Sciatic nerve (tissue), 2 donors: ENCODE measurements around the gene MALAT1. TPM values are rescaled to one million over a fixed set of nuclear protein-coding genes. Genes with fewer than 3 reads are reported as not detected.
"Not testable (repeated sequence)": the region's sequence is repeated elsewhere in the genome, so short reads cannot be mapped to it uniquely, and the experiment has no call there.

Source experiments
- ATAC-seq: fragments of 200-7000 bp; cut with Tn5 transposase; one replicate; pipeline ENCODE4 v1.9.1; 2020; ENCODE audit warnings: mild to moderate bottlenecking, moderate library complexity
- DNase-seq: peaks from one replicate; pipeline ENCODE4 v3.0.0-alpha.2; 2020; ENCODE audit warnings: low spot score
- intact Hi-C: fragments of 100-400 bp; cut with DNase I; formaldehyde crosslinking; loops from one replicate; pipeline ENCODE4 v1.14.2; 2022
- total RNA-seq: library from RNA; stranded (reverse); fragmentation: NEBNext Ultra II Directional; extraction: Animal tissue kit (Norgen Biotek cat#: 25700); gene quantifications from one replicate; pipeline ENCODE4 v1.2.1, GENCODE V29; 2021
- donor health status: DM: no; HTN: no; CAD: no.
- donor health status: DM: no; HTN: no; CAD: no.

MALAT1 gene
- 14,857 TPM for total RNA-seq

- ATAC-seq (peak; percentile 54), DNase-seq (peak; percentile 98)
- intact Hi-C loops = no loop called here
Observed at GRCh38 chr11:65498977-65499712, at the start of gene MALAT1. MALAT1 (plus strand) TSS chr11:65499045.

- intact Hi-C loops = loop anchor here (5.0 kb wide), 1 partner anchor 381 kb away; the partner anchor contains the start of gene SNX32
- not testable (repeated sequence) for ATAC-seq
- DNase-seq = peak; percentile 52
Observed at GRCh38 chr11:65451301-65451700, 47.5 kb upstream of the MALAT1 start.

- ATAC-seq, DNase-seq: not testable (repeated sequence)
Observed at GRCh38 chr11:65452259-65452658, 46.6 kb upstream of the MALAT1 start.

GRCh38 chr11:65452806-65453490, 45.9 kb upstream of the MALAT1 start:
- no peak for ATAC-seq
- intact Hi-C loops = loop anchor here (5.0 kb wide), 1 partner anchor 379 kb away; the partner anchor contains the start of gene SNX32
- DNase-seq = peak; percentile 55

More at GRCh38 chr11:65452259-65452658, 46.6 kb upstream of the MALAT1 start:
- intact Hi-C loops = loop anchor here (5.0 kb wide), 1 partner anchor 380 kb away; the partner anchor contains the start of gene SNX32

- peak; percentile 29 for ATAC-seq
- peak; percentile 57 for DNase-seq
- intact Hi-C loops = loop anchor here (5.0 kb wide), 1 partner anchor 378 kb away; the partner anchor contains the start of gene SNX32
Observed at GRCh38 chr11:65454311-65454695, 44.5 kb upstream of the MALAT1 start.

GRCh38 chr11:65454696-65455456, 44.0 kb upstream of the MALAT1 start:
- intact Hi-C loops = loop anchor here (5.0 kb wide), 1 partner anchor 377 kb away; the partner anchor contains the start of gene SNX32
- DNase-seq (peak; percentile 95), ATAC-seq (peak; percentile 95)

- intact Hi-C loops = no loop called here
- no peak for ATAC-seq
- DNase-seq = no peak
Observed at GRCh38 chr11:65456418-65456817, 42.4 kb upstream of the MALAT1 start.

GRCh38 chr11:65459552-65459951, 39.3 kb upstream of the MALAT1 start:
- intact Hi-C loops = no loop called here
- ATAC-seq (no peak), DNase-seq (no peak)

GRCh38 chr11:65465471-65465870, 33.4 kb upstream of the MALAT1 start:
- DNase-seq, ATAC-seq: not testable (repeated sequence)
- intact Hi-C loops = loop anchor here (10.0 kb wide), 1 partner anchor 91 kb away; no protein-coding TSS in a partner anchor

GRCh38 chr11:65467306-65467705, 31.5 kb upstream of the MALAT1 start:
- ATAC-seq, DNase-seq: not testable (repeated sequence)
- intact Hi-C loops = loop anchor here (10.0 kb wide), 1 partner anchor 93 kb away; no protein-coding TSS in a partner anchor

GRCh38 chr11:65468874-65469333, 29.9 kb upstream of the MALAT1 start:
- intact Hi-C loops = loop anchor here (10.0 kb wide), 1 partner anchor 94 kb away; no protein-coding TSS in a partner anchor
- DNase-seq = no peak

GRCh38 chr11:65470433-65471049, 28.3 kb upstream of the MALAT1 start:
- no peak for ATAC-seq

More at GRCh38 chr11:65468874-65469333, 29.9 kb upstream of the MALAT1 start:
- peak; percentile 31 for ATAC-seq

GRCh38 chr11:65471447-65471891, 27.4 kb upstream of the MALAT1 start:
- DNase-seq = no peak
- intact Hi-C loops = no loop called here
- ATAC-seq = peak; percentile 82

More at GRCh38 chr11:65470433-65471049, 28.3 kb upstream of the MALAT1 start:
- intact Hi-C loops = no loop called here
- DNase-seq = no peak

GRCh38 chr11:65472588-65473277, 26.1 kb upstream of the MALAT1 start:
- ATAC-seq, DNase-seq, intact Hi-C loops: not testable (repeated sequence)

GRCh38 chr11:65473278-65473860, 25.5 kb upstream of the MALAT1 start:
- intact Hi-C loops = no loop called here
- DNase-seq (no peak), ATAC-seq (no peak)

GRCh38 chr11:65474864-65475263, 24.0 kb upstream of the MALAT1 start:
- intact Hi-C loops = no loop called here
- ATAC-seq (no peak), DNase-seq (no peak)

- intact Hi-C loops = no loop called here
- DNase-seq (peak; percentile 58), ATAC-seq (peak; percentile 0)
Observed at GRCh38 chr11:65476632-65477148, 22.2 kb upstream of the MALAT1 start.
